HCT116 (cell line): ENCODE data around the gene TRIM13. TPM values are rescaled to one million over a fixed set of nuclear protein-coding genes. Genes with fewer than 3 reads are reported as not detected.
"Not testable (repeated sequence)": the region's sequence is repeated elsewhere in the genome, so short reads cannot be mapped to it uniquely, and the experiment has no call there.

Experiments
- ATAC-seq: fragments of 200-7000 bp; cut with Tn5 transposase; 2 replicates; pipeline ENCODE4 v1.9.1; 2020; ENCODE audit warnings: mild to moderate bottlenecking, moderate library complexity
- BruUV-seq: library from RNA; stranded (reverse); fragments of 400-500 nt; replicated peaks from 2 replicates; lab custom pipeline; 2021; lab: Mats Ljungman, UMichigan
- CTCF ChIA-PET: fragments of 300-600 bp; sonication (Branson Sonifier 250); formaldehyde crosslinking; loops from one replicate; lab custom pipeline; 2021; ENCODE audit warnings: antibody characterized with exemption; lab: Charles Lee
- POLR2A ChIA-PET: fragments of 300-600, 350-600 bp; sonication (Branson Sonifier 250); formaldehyde crosslinking; loops from one replicate; lab custom pipeline; 2021; ENCODE audit warnings: antibody characterized with exemption; lab: Charles Lee
- RAD21 ChIA-PET, 2 experiments: fragments of 300-600 bp; sonication (Branson Sonifier 250); formaldehyde crosslinking; loops; one replicate each; lab custom pipeline; 2023; ENCODE audit warnings: low total read pairs in 2 of 2; ENCODE audit not compliant: uncharacterized antibody in 2 of 2, unreplicated experiment in 2 of 2, low non-redundant PET in 1 of 2; lab: Charles Lee
- DNase-seq: peaks from one replicate; pipeline ENCODE4 v3.0.0-alpha.2; 2010; ENCODE audit warnings: low read depth, low spot score
- H2AFZ ChIP-seq: fragments of 200-600 bp; shearing (Covaris generic), sonication (generic); 2 replicates; pipeline ENCODE4 v1.6.1; 2017; ENCODE audit warnings: low read depth, mixed run types, mixed read lengths, antibody characterized with exemption, low read length; ENCODE audit not compliant: poor library complexity, severe bottlenecking
- H3K27ac ChIP-seq: 2 replicates; pipeline ENCODE4 v1.5.1; 2012; ENCODE audit warnings: low read depth, low read length
- H3K27me3 ChIP-seq: fragments of 200-600 bp; sonication (generic); 2 replicates; pipeline ENCODE4 v1.6.1; 2016; ENCODE audit warnings: mixed run types, low read length, mixed read lengths; ENCODE audit not compliant: insufficient read depth
- H3K36me3 ChIP-seq, 2 experiments: fragments of 200-500 bp in 1 of 2; fragments of 200-600 bp in 1 of 2; sonication (Bioruptor generic) in 1 of 2; sonication (generic) in 1 of 2; 2 replicates each; pipeline versions ENCODE4 v1.5.1 to v1.6.1; 2014 to 2016; ENCODE audit warnings: low read length in 2 of 2, inconsistent platforms in 1 of 2, mixed read lengths in 1 of 2, mixed run types in 1 of 2; ENCODE audit not compliant: insufficient read depth in 2 of 2, control insufficient read depth in 1 of 2
- H3K4me1 ChIP-seq, 2 experiments: fragments of 200-600 bp in 1 of 2; sonication (generic) in 1 of 2; 2 replicates each; pipeline versions ENCODE4 v1.5.1 to v1.6.1; 2012 to 2017; ENCODE audit warnings: low read length in 2 of 2, inconsistent platforms in 1 of 2, mild to moderate bottlenecking in 1 of 2, mixed read lengths in 1 of 2, mixed run types in 1 of 2, moderate library complexity in 1 of 2; ENCODE audit not compliant: insufficient read depth in 2 of 2, control insufficient read depth in 1 of 2
- H3K4me2 ChIP-seq: fragments of 200-600 bp; sonication (generic); 2 replicates; pipeline ENCODE4 v1.6.1; 2017; ENCODE audit warnings: mixed run types, low read length, mixed read lengths
- H3K4me3 ChIP-seq, 2 experiments: fragments of 200-600 bp in 1 of 2; sonication (generic) in 1 of 2; replicated peaks in 1 of 2; 2 replicates each; pipeline ENCODE4 v1.5.1; 2011 to 2016; ENCODE audit warnings: low read length in 2 of 2, control low read depth in 1 of 2, low read depth in 1 of 2, mild to moderate bottlenecking in 1 of 2, mixed read lengths in 1 of 2, mixed run types in 1 of 2
- H3K79me2 ChIP-seq: fragments of 200-600 bp; sonication (generic); 2 replicates; pipeline ENCODE4 v1.6.1; 2017; ENCODE audit warnings: mild to moderate bottlenecking, mixed run types, low read length, moderate library complexity, mixed read lengths; ENCODE audit not compliant: insufficient read depth
- H3K9ac ChIP-seq: fragments of 200-600 bp; sonication (generic); 2 replicates; pipeline ENCODE4 v1.6.1; 2016; ENCODE audit warnings: low read length, mixed read lengths
- H3K9me2 ChIP-seq: fragments of 200-600 bp; sonication (generic), shearing (Covaris generic); 2 replicates; pipeline ENCODE4 v1.6.1; 2017; ENCODE audit warnings: mixed run types, mild to moderate bottlenecking, moderate library complexity; ENCODE audit not compliant: insufficient read depth
- H3K9me3 ChIP-seq, 2 experiments: fragments of 200-500 bp in 1 of 2; fragments of 200-600 bp in 1 of 2; sonication (Bioruptor generic) in 1 of 2; sonication (generic) in 1 of 2; 2 replicates each; pipeline ENCODE4 v1.6.1; 2014 to 2017; ENCODE audit warnings: low read length in 2 of 2, mixed read lengths in 2 of 2, inconsistent platforms in 1 of 2, low read depth in 1 of 2, mild to moderate bottlenecking in 1 of 2, mixed run types in 1 of 2, moderate library complexity in 1 of 2; ENCODE audit not compliant: control insufficient read depth in 1 of 2, insufficient read depth in 1 of 2
- H4K20me1 ChIP-seq: fragments of 200-600 bp; sonication (generic), shearing (Covaris generic); 2 replicates; pipeline ENCODE4 v1.6.1; 2017; ENCODE audit warnings: mixed run types, mild to moderate bottlenecking, moderate library complexity; ENCODE audit not compliant: insufficient read depth
- ATF3 ChIP-seq: IDR thresholded peaks from 2 replicates; pipeline ENCODE4 v1.6.1; 2012
- CBX3 ChIP-seq: IDR thresholded peaks from 2 replicates; pipeline ENCODE4 v1.6.1; 2012; ENCODE audit warnings: low read depth
- EGR1 ChIP-seq: IDR thresholded peaks from 2 replicates; pipeline ENCODE4 v1.6.1; 2012; ENCODE audit warnings: low read depth
- ELF1 ChIP-seq: IDR thresholded peaks from 2 replicates; pipeline ENCODE4 v1.6.1; 2012; ENCODE audit warnings: low read depth, borderline replicate concordance
- POLR2A ChIP-seq: IDR thresholded peaks from 2 replicates; pipeline ENCODE4 v1.7.0; 2011; ENCODE audit warnings: borderline replicate concordance; ENCODE audit not compliant: insufficient read depth, insufficient read length; ENCODE audit errors: extremely low read depth
- POLR2AphosphoS5 ChIP-seq: IDR thresholded peaks from 2 replicates; pipeline ENCODE4 v1.6.1; 2011; ENCODE audit warnings: mild to moderate bottlenecking, low read depth, low read length, moderate library complexity
- RAD21 ChIP-seq: IDR thresholded peaks from 2 replicates; pipeline ENCODE4 v1.6.1; 2012; ENCODE audit warnings: low read depth, mild to moderate bottlenecking
- REST ChIP-seq: IDR thresholded peaks from 2 replicates; pipeline ENCODE4 v1.6.1; 2012; ENCODE audit warnings: low read depth
- SIN3A ChIP-seq: IDR thresholded peaks from 2 replicates; pipeline ENCODE4 v1.6.1; 2012; ENCODE audit warnings: low read depth
- SRF ChIP-seq: IDR thresholded peaks from 2 replicates; pipeline ENCODE4 v1.6.1; 2012; ENCODE audit warnings: low read depth
- YY1 ChIP-seq: IDR thresholded peaks from 2 replicates; pipeline ENCODE4 v1.6.1; 2011; ENCODE audit warnings: low read length, low read depth, moderate library complexity, mild to moderate bottlenecking; ENCODE audit not compliant: insufficient replicate concordance; ENCODE audit errors: extremely low read depth
- ZNF274 ChIP-seq: fragments of 200-500 bp; sonication (Bioruptor generic); IDR thresholded peaks from 2 replicates; pipeline ENCODE4 v1.6.1; 2014; ENCODE audit warnings: mild to moderate bottlenecking, low read depth, low read length, inconsistent platforms
- intact Hi-C: fragments of 100-400 bp; cut with micrococcal nuclease; formaldehyde crosslinking; loops from 2 replicates; pipeline ENCODE4 v1.10.0; 2022
- total RNA-seq: library from RNA; stranded (reverse); gene quantifications from one replicate; pipeline ENCODE4 v1.2.1, GENCODE V29; 2021; ENCODE audit not compliant: unreplicated experiment
- TF ChIP-seq, protein P1 (sequence below): IDR thresholded peaks from 2 replicates; pipeline ENCODE4 v1.6.1; 2012

TRIM13 gene
- total RNA-seq, 1 experiment from 2014 or later, result 24.6 TPM

GRCh38 chr13:50060718-50061117, 63.9 kb downstream of the TRIM13 start:
- Histone ChIP-seq H3K9me3 (no peaks in the 10 kb centered on the region), H3K79me2 (peaks cover 93% of the 10 kb centered on the region), H3K4me3 (no peak overlapping the region), H3K9ac (no peak overlapping the region), H3K36me3 (peaks cover 14 to 25% of the 10 kb centered on the region in 2 experiments; a peak in 3 of 4 replicates), H3K4me1 (no peaks in the 10 kb centered on the region), H3K4me2 (no peak overlapping the region), H4K20me1 (peaks cover 22% of the 10 kb centered on the region; the same call in 1 of the 2 replicates), H3K27ac (no peak overlapping the region), H3K9me2 (no peaks in the 10 kb centered on the region), H2AFZ (no peak overlapping the region), H3K27me3 (no peaks in the 10 kb centered on the region)
- TF ChIP-seq SRF (no peak), ELF1 (no peak), EGR1 (no peak), ATF3 (no peak), POLR2A (no peak), REST (no peak), CBX3 (no peak), SIN3A (no peak), YY1 (no peak), RAD21 (no peak), ZNF274 (no peak), POLR2AphosphoS5 (no peak)
- TF ChIP-seq, protein P1, sequence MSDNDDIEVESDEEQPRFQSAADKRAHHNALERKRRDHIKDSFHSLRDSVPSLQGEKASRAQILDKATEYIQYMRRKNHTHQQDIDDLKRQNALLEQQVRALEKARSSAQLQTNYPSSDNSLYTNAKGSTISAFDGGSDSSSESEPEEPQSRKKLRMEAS, result no peak
- BruUV-seq, result no TSS peak
- POLR2A ChIA-PET, result no interaction called here
- intact Hi-C loops, result no loop called here
- DNase-seq, result no peak
- CTCF ChIA-PET, result no interaction called here
- ATAC-seq, result no peak
- RAD21 ChIA-PET, result no interaction called here

DNA sequence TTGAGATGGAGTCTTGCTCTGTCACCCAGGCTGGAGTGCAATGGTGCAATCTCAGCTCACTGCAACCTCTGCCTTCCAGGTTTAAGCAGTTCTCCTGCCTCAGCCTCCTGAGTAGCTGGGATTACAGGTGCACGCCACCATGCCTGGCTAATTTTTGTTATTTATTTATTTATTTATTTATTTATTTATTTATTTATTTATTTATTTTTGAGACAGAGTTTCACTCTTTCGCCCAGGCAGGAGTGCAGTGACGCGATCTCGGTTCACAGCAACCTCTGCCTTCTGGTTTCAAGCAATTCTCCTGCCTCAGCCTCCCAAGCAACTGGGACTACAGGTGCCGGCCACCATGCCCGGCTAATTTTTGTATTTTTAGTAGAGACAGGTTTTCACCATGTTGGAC, 65.5 kb downstream of the TRIM13 start:
- Histone ChIP-seq H3K79me2 (peaks cover 93% of the 10 kb centered on the region), H4K20me1 (peaks cover 22% of the 10 kb centered on the region; the same call in 1 of the 2 replicates), H3K36me3 (peaks cover 20 to 36% of the 10 kb centered on the region in 2 experiments)
- H3K4me2 ChIP-seq, H3K27me3 ChIP-seq, H2AFZ ChIP-seq, H3K9me3 ChIP-seq, ATAC-seq, DNase-seq, H3K9me2 ChIP-seq, RAD21 ChIA-PET, H3K4me1 ChIP-seq, H3K9ac ChIP-seq, CTCF ChIA-PET, BruUV-seq, H3K4me3 ChIP-seq, POLR2A ChIA-PET, H3K27ac ChIP-seq, intact Hi-C loops: not testable (repeated sequence)
